Activated naive CD4-positive, alpha-beta T cell treated with Interleukin-2 at 50 U/mL for 16 hours (primary cell): ENCODE data around the gene TOM1L2.

Experiments used
- DNase-seq: peaks from one replicate; pipeline ENCODE4 v3.0.0-alpha.2; 2020

Gene TOM1L2

DNA sequence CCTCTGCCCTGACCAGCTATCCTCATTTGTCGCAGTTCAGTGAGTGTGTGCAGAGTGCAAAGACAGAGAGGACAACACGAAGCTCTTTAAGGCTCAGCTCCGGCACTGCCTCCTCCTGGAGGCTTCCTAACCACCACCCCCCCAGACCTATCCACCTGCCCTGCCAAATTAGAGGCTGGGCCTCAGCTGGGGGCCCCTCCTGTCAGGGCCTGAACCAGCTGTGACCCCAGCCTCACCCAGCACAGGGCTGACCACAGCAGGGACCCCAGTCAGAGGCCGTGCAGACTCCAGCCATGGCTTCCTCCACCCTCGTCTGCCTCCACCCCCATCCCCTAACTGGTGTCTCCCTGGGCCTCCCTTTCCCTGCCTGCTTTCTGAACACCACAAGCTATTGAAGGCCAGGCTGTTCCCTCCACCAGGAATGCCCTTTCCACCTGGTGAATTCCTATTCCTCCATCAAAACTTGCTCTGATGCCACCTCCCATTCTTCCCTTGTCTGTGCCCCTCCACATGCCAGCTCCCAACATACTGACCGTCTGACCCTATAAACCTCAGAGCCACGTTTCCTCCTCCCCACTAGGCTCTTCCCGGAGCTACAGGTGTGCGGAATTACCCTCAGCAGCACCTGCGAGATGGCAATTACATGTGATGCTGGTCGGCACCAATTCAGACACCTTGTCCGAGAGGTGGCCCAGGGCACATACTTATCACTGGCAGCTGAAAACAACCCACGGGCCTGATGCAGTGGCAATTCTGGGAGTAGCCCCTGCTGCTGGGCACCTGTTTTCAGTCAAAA lies 144.2 kb downstream of the TOM1L2 start:
- no peak for DNase-seq

DNA sequence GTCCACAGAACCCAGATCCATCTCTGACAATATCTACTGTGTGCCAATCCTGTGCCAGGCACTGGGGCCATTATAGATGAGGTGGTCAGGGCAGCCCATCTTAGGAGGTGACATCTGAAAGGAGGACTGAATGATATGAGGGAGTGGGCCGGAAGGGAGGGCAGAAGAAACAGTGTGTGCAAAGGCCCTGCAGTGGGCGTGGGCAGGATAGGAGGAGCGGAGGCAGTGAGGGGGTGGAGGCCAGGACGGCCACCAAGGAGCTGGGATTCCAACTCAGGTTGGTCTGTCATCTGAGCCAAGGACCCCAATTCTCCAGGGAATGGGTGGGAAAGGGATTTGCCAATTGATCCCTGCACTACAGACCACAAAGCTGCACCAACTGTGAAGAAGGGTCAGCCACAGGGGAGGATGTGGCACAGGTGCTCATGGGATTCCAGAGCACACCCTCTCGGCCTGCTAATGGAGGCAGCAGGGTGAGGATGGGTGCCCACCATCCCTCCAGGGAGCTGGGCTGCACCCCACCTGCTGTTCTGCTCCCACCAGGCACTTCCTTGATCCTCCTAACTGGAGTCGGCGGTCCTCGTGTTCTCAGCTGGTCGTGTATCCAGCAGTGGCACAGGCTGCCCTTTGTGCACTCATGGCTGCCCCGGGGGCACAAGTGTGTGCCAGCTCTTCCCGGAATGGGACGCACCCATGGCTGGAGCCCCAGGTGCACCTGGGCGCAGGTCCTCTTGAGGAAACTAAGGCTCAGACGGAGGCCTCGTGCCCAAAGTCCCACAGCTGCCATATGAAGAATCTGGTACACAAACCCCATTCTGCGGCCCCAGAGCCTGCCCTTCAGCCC lies 145.0 kb downstream of the TOM1L2 start:
- DNase-seq: no peak

DNA sequence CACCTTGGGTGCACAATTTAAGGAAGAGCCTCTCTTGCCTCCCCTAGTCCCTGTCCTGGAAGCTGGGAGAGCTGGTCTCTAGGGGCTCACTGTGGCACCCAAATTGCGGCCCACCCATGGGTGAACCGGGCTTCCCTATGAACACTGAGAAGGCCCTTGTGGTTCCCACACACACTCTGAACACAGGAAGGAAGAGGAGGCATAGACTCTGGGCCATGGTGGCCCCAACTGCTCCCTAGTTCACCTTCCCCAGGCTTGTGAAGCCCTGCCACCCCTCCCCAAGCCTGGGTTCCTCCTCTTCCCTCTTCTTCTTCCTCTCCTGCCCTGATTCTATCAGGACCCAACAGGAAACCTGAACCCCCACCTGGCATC lies 145.9 kb downstream of the TOM1L2 start:
- DNase-seq: no peak

DNA sequence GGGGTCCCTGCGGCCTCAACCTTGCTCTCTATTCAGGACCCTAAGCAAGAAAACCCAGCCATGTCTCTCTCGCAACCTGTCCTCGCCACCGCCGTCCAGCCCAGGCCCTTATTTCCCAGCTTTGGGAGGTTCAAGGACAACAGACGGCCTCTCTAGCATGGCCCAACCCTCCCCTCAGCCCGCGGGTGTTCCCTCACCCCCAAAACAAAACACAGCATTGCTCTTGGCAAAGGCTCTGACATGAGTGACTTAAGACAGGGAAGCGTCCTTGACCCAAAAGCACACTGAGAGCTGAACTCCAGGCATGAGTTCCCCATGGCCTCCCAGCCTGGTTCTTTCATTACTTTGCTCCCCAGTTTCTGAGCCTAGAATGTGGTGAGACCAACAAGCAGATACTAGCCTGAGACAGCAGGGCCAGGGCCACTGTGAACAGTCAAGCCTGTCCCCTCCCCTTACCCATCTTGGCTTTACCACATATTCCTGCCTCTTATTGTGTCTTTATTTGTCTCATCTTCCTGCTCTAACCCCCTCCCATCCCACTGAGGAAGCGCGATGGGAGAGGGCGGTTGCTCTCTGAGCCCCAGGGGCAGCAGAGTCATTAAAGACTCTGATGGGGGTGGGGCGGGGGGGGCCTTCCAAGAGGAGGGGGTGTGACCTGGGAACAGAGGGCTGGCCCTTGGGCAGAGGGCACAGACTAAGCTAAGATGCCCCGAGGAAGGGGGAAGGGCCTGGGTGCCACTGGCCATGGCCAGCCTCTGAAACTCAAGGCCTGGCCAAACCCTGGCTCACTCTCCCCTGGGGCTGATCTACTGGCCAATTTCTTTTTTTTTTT lies 147.2 kb downstream of the TOM1L2 start:
- no peak for DNase-seq

DNA sequence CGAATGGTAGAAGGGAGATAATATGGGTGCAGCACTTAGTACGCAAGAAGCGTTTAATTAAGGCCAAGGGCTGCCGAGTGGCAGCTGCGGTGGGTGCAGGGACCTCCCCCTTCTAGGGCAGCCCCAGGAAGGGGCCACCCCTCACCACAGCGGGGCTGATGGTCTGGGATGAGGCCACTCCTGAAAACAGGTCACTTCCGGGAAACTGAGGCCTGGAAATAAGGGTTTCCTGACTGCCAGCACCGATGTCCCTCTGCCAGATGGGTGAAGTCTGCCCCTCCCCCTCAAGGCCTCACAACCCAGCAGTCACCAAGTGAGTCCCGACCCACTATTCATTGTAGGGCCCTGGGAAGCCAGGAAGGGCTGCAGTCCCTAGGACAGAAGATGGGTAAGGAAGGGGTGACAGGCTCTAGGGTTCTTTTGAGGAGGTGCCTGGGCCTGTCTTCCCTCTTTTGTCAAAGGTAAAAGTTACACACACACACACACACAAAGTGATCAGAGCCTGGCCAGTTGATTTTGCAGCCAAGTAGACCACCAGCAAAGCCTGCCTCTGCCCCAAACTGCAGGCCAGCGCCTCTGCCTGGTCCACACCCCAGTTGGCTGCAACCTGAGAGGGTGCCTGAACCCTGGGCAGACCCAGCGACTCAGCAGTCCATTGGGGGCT lies 147.9 kb downstream of the TOM1L2 start:
- no peak for DNase-seq

DNA sequence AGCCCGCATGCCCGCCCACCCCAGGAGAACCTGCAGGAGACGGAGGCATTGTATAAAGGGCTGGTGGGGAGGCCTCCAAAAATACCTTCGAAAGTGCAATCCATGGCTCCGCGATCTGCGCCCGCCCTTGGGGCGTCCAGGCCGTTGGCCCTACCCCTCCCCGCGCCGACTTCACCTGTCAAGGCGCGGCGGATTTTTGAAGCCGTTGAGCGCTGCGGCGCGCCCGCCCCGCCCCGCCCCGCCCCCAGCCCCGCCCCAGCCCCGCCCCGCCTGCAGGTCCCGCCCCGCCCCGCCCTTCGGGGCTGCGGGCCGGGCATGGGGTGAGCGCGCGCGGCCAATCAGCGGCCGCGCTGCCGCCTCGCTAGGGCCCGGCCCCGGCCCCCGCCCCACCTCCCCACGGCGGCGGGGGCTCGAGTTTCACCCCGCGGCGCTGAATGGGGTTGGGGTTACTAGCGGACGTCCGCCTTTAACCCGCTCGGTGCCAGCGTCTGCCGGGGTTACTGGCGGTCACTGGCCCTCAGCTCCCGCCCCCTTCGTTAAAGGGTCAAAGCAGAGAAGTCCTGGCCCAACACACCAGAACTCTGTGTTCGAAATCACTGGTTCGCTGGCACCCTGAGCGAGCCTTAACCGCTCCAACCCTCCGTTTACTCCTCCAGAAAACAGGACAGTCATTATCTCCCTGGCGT lies 148.6 kb downstream of the TOM1L2 start:
- peak; percentile 74 for DNase-seq

DNA sequence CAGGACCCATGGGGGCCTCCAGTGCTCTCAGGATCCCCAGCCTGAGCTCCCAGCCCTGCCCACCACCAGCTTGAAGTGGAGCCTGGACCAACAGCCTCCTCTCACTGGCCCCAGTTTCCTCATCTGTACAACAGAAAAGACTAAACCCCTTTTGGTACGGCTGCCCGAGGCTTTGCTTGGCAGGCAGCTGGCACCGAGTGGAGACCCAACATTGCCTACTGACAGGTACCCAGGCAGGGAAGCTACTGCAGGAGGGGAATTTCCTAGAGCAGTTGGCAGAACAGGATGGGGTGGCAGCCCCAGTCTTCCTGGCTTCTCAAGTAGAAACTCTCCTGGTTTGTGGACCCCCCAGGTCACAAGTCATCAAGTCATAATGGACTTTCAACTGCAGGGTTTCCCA lies 149.6 kb downstream of the TOM1L2 start:
- no peak for DNase-seq

DNA sequence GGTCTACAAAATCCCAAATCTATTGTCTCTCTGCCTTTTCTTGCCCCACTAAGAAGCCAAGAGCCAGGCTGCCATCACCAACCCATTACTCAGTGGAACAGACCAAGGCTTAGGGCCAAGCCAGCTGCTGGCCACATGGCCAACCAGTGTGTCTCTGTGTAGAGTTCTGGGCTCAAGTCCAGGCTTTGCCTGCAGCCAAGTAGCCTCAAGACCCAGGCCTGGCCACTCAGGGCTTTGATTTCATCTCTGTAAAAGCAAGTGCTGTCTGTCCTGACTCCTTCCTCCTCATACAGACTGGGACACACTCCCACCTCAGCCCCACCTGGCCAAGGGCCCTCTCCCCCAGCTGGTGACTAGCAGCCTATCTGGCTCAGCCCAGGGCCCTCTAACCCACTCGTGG lies 150.0 kb downstream of the TOM1L2 start:
- DNase-seq: no peak

DNA sequence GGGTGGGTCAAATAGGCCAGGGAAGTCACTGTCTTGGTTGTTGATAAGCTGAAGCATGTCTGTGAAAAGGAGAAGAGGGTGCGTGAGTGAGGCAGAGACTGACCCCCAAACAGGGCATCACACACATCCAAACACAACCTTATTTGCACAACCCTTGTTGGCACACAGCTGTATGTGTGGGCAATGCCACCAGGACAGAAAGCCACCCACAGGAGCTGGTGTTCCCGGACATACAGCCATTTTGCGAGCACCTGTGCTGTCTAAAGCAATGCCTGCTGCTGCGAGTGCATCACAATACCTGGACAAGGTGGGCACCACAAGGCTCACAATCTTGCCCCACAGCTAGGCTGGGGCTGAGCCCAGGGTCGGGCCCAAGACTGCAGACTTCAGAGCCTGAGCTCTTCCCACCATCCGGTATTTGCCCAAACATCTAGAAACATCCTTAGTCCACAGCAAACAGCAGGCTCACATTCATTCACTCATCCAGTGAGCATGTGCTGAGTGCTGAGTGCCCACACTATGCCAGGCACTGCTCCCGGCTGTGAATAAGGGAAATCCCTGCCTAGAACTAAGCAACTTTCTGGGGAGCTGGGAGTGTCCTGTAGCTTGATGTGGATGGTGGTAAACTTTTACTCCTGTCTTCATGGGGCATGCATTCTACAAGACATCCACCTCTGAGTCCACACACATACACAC lies 151.6 kb downstream of the TOM1L2 start:
- no peak for DNase-seq

DNA sequence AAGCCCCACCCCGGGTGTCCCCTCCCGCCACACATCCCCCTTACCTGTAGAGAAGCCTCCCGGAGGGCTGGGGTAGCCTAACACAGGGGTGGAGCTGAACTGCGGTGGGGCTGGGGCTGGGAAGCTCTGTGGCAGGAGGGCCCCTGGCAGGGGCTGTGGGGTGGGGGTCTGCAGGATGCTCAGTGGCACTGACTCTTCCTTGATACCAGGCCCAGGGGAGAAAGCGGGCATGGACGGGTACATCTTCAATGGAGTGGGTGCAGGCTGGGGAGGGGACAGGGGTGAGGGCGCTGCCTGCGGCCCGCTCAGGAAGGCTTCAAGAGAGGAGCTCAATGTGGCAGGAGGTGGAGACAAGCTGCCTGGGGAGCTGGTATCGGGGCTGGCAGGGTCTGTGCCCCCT lies 152.2 kb downstream of the TOM1L2 start:
- DNase-seq: no peak

DNA sequence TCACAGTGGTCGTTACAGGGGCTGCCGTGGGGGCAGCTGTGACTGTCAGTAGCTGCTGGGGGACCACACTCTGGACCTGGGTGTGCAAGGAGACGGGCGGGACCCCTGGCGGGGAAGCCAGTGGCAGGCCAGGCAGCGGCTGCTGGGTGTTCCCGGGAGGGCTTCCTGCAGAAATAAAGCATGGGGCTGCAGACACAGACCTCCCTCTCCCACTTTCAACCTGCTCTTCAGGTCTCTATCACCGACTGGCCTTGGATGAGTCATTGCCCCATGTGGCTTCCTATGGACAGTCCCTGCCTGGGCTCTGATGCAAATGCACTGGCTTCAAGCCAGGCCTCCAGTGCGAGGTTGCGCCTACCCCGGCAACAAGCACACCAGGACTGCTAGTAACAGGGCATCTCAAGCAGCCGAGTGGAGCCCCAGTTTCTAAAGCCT lies 152.6 kb downstream of the TOM1L2 start:
- DNase-seq: peak; percentile 75

DNA sequence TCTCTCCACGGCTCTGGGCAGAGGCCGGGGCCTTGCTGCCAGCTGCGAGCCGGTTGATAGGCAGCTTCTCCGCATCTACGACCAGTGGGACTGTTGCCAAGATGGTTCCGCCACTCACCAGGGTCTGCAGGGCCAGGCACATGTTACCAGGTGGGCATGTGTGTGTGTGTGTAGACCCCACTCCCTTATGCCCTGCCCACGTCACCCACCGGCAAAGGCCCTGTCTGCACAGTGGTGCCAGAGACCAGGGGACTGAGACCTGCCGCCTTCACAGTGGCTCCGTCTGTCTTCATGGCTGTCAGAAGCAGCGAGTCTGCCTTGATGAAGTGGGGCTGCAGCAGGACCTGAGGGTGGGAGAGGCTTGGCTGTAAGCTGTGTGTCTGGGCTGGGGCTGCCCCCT lies 153.1 kb downstream of the TOM1L2 start:
- no peak for DNase-seq

DNA sequence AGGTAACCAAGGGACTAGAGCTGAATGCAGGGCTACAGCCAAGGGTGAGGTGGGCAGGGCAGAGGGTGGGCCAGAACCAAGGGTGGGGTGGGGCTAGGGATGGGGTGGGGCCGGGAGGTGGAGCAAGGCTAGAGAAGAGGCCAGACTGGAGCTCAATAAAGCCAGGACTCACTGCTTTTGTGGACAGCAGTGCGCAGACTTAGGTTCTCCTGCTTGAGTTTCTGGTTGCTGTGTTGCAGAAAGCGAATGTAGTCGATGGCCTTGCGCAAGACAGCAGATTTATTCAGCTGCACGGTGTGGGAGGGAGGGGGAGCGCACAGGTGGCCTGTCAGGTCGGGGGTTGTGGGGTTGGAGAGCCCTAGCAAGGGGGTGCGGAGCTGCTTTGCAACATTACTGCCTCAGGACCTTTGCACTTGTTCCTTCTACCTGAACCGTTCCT lies 154.1 kb downstream of the TOM1L2 start:
- no peak for DNase-seq

DNA sequence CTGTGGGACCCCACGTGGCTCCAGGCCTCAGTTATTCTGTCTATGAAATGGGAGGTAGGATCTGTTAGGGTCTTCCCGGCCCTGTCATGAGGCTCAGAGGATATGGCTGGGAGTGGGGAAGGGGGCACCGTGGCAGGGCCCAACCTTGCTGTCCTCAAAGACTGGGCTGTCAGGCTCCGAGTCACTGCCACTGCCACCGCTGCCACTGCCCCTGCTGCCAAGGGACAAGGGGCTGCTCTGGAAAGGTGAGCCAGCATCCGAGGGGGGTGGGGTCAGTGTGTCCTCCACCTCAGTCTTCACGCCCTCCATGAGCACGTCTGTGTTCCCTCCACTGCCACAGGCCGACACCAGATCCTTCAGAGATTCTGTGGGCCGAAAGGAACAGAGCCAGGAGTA lies 154.7 kb downstream of the TOM1L2 start:
- DNase-seq: no peak

DNA sequence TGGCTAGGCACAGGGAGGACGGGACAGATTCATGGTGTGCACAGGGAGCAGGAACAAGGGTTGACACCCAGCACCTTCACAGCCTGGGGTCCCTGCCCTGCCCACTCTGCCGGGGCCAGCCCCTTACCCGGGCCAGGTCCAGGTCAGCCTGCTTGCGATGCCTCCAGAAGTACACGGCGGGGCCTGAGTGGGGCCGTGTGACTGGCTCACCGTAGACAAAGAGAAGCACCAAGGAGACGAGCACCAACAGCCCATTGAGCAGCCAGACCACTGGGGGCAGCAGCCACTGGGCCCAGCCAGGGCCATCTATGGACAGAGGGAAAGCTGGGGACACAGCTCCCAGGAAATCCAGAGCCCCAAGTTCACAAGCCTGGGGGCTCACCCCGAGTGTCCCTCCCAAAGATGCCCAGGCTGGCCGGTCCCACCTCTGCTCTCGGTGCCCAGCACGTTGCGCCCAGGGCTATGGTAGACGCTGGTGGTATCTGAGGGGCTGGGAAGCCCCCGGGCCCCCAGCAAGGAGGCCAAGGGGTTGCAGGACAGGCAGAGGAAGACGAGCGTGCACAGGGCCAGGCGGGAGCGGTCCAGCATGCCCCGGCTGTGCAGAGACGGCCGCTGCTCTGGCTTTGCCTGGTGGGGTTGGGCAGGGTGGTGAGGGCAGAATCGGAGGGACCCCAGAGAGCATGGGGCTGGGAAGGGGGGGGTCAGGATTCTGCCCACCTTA lies 155.2 kb downstream of the TOM1L2 start:
- DNase-seq: no peak

DNA sequence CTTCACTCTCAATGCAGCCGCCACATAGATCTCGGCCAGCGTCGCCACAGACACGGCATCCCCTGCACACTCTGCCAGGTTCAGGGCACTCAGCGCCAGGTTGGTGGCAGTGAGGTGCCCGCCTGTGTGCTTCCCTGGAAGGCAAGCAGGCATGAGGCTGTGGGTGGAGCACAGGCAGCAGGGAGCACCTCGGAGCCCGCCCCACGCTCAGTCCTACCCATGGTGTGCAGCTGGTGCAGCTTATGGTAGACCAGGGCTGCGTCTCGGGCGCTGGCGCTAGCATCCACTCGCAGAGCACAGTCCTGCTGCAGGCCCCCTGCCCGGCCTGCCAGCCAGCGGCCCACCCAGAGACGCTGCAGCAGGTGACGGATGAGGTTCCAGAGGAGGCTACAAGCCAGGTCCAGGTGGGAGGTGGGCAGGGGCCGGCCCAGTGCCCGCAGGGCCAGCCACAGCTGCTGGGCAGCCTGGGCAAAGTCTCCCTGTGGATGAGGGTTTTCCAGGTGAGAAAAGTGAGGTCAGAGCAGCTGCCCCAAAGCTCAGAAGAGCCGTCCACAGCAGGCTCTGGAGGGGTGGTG lies 155.9 kb downstream of the TOM1L2 start:
- DNase-seq: no peak

DNA sequence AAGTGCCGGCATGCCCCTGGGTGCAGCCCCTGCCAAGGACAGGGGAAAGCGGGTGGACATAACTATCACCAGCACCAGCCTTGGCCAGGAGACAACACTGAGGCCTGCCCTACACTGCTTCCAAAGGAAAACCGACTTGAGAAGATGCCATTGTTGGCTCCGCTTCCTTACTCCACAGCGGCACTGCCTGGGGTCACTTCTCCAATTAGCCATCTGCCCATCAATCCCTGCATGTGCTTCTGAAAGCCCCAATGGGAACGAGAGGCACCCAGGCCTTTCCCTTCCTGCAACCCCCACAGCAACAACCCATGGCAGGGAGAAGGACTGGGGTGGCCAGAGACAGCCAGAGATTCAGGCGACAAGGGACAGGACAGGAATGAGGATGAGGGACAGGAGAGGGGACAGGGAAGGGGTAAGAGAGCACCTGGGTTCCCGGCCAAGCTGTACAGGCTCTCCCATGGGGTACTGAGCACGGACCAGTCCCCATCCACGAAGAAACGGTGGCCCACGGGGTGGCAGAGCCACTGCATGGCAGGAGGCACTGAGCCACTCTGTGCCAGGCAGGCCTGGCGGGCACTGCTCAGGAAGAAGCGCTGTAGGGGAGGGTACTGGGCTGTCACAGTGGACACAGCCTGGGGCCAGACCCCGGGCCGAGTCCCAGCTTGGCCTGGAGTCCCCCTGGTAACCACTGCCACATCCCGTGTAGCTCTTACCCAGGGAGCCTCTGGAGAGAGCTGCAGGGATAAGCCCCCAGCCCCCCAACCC lies 156.6 kb downstream of the TOM1L2 start:
- DNase-seq: no peak

DNA sequence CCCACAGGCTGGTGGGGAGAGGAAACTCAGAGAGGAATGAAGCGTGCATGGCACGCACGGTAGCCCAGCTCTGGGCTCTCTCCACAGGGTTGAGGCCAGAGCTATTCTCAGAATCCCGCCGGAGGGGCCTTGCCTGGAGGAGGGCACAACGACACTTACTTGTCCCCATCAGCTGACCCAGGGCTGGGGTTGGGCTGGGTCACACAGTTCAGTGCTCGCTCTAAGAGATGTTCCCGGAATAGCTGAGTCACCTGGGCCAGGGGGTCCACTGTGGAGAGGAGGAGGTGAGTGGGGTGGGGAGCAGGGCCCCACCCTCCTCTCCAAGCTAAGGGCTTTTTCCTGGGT lies 157.2 kb downstream of the TOM1L2 start:
- no peak for DNase-seq

DNA sequence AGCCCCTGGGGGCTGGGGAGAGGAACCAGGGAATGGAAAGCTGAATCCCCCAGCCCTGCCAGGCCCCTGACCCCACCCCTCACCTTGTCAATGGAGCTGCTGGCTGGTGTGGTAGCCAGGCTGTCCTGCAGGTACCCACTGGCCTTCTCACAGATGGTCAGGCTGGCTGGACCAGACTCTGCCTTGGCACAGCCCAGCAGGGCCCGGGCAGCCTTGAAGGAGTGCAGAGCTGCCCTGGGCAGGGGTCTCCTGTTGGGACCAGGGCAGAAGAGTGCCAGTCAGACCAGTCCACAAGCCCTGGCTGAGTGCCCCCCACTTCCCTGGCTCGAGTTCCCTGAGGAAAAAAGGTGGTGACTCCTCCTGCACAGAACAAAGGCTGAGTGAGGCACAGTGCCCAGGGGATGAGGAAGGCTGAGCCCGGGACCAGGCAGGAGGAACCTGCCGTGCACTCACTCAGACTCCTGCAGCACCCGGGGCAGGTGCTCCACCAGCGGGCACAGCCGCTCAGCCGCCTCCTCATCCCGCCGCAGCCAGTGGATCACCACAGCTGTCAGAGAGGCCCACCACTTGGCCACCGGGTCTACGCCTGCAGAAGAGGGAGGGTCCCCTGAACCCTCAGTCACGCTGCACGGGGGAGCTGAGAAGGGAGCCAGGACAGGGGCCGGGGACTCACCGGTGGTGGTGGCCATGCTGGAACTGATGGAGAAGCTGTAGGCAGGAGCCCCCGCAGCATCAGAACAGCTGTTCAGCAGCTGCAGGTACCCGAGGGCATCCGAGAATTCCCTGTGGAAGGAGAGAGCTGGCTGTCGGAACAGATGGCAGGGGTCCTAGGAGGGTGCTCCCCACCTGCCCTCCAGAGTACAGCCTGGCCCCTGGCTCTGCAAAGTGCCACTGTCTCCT lies 157.8 kb downstream of the TOM1L2 start:
- no peak for DNase-seq
